ENCODE data around the gene PEMT. TPM values are rescaled to one million over a fixed set of nuclear protein-coding genes. Genes with fewer than 3 reads are reported as not detected.

Gene PEMT
- total and polyA plus RNA-seq, 9 of the 15 experiments (the other 6 are each of a cell fraction or from before 2014, with no cell fraction given), result 1.4 to 36.4 (median 13.6) TPM

GRCh38 chr17:17506893-17507464 lies 84.5 kb downstream of the PEMT start:
- in situ Hi-C loops (cut with MboI), result loop anchor here (10.0 kb wide), 1 partner anchor 128 kb away; no protein-coding TSS in a partner anchor
- POLR2A ChIA-PET, result interaction anchor here (0.6 to 0.7 kb wide), 2 partner anchors 16 to 84 kb away, joined by 3 read pairs; no protein-coding TSS in a partner anchor
- CTCF ChIA-PET (ENCODE audit: low intra/inter-chr PET ratio), result no interaction called here

GRCh38 chr17:17506181-17506741 lies 85.2 kb downstream of the PEMT start:
- in situ Hi-C loops (cut with MboI) (loop anchor here (10.0 kb wide), 1 partner anchor 129 kb away; no protein-coding TSS in a partner anchor), intact Hi-C loops (cut with micrococcal nuclease) (no loop called here)
- Histone ChIP-seq H3K4me1 (replicated peaks in 1 of 2; ENCODE audit: control insufficient read depth in 2 of 2, insufficient read depth in 2 of 2, low read length in 2 of 2) (peaks cover 14 to 51% of the 10 kb centered on the region in 2 experiments; a peak in 4 of 5 replicates), H4K20me1 (replicated peaks; ENCODE audit: control insufficient read depth, insufficient read depth, low read length) (no peaks in the 10 kb centered on the region), H3K9me3 (replicated peaks; ENCODE audit: control insufficient read depth, insufficient read depth, low read depth, low read length) (no peaks in the 10 kb centered on the region), H2AFZ (ENCODE audit: low read depth, low read length) (no peak overlapping the region), H3K27me3 (ENCODE audit: control insufficient read depth in 2 of 2, insufficient read depth in 2 of 2, low read length in 2 of 2) (peaks cover 3 to 18% of the 10 kb centered on the region in 2 experiments; a peak in 2 of 5 replicates), H3K4me3 (no peak overlapping the region), H3K79me2 (ENCODE audit: control insufficient read depth, insufficient read depth, low read length) (no peaks in the 10 kb centered on the region), H3K4me2 (ENCODE audit: insufficient read depth, low read length) (no peak overlapping the region), H3K9me1 (ENCODE audit: control insufficient read depth, insufficient read depth, low read length) (peaks cover 7% of the 10 kb centered on the region), H3K27ac (ENCODE audit: extremely low read depth, low read depth, low read length) (no peak overlapping the region), H3K9ac (ENCODE audit: insufficient read depth in 1 of 2, low read depth in 2 of 2, low read length in 2 of 2) (no peak overlapping the region), H3K36me3 (ENCODE audit: control insufficient read depth, insufficient read depth, low read length) (no peaks in the 10 kb centered on the region)
- DNase-seq (ENCODE audit: extremely low read depth in 1 of 4, low spot score in 3 of 4) (no peak), ATAC-seq (no peak), FAIRE-seq (no peak)
- BruUV-seq (replicated peaks), result no TSS peak
- ChIA-PET POLR2A (interaction anchor here (0.7 kb wide), 1 partner anchor 16 kb away, joined by 3 read pairs; no protein-coding TSS in a partner anchor), CTCF (ENCODE audit: low intra/inter-chr PET ratio) (no interaction called here)
- 74% methylated on average over 8 of the region's 22 CpGs for WGBS (ENCODE audit: insufficient coverage, low coverage, missing lambda C conversion rate)
- no peak for TF ChIP-seq ZKSCAN3 (CRISPR knock-in tag; IDR thresholded peaks at IDR 0.05)
- no peak for TF ChIP-seq PHF8 (IDR thresholded peaks at IDR 0.05; ENCODE audit: borderline replicate concordance, low read length)
- no peak for TF ChIP-seq SLC30A9 (CRISPR knock-in tag; IDR thresholded peaks at IDR 0.05)
- no peak for TF ChIP-seq SPI1 (IDR thresholded peaks at IDR 0.05; ENCODE audit: borderline replicate concordance, low read depth, low read length)
- no peak for TF ChIP-seq FOS (IDR thresholded peaks at IDR 0.05; ENCODE audit: extremely low read depth, insufficient read length)
- TF ChIP-seq HINFP (tag; conservative IDR thresholded peaks at IDR 0.05; ENCODE audit: low read depth), result no peak
- no peak for TF ChIP-seq ZBTB33 (CRISPR knock-in tag; IDR thresholded peaks at IDR 0.05)

More at GRCh38 chr17:17506893-17507464, 84.5 kb downstream of the PEMT start:
- Histone ChIP-seq H3K27me3 (ENCODE audit: control insufficient read depth in 2 of 2, insufficient read depth in 2 of 2, low read length in 2 of 2) (peaks cover 1 to 15% of the 10 kb centered on the region in 2 experiments; a peak in 2 of 5 replicates), H3K4me2 (ENCODE audit: insufficient read depth, low read length) (no peak overlapping the region), H3K9ac (ENCODE audit: insufficient read depth in 1 of 2, low read depth in 2 of 2, low read length in 2 of 2) (no peak overlapping the region), H4K20me1 (replicated peaks; ENCODE audit: control insufficient read depth, insufficient read depth, low read length) (no peaks in the 10 kb centered on the region), H3K9me1 (ENCODE audit: control insufficient read depth, insufficient read depth, low read length) (peaks cover 7% of the 10 kb centered on the region), H3K4me3 (no peak overlapping the region), H3K9me3 (replicated peaks; ENCODE audit: control insufficient read depth, insufficient read depth, low read depth, low read length) (no peaks in the 10 kb centered on the region), H3K27ac (ENCODE audit: extremely low read depth, low read depth, low read length) (no peak overlapping the region), H2AFZ (ENCODE audit: low read depth, low read length) (no peak overlapping the region), H3K4me1 (replicated peaks in 1 of 2; ENCODE audit: control insufficient read depth in 2 of 2, insufficient read depth in 2 of 2, low read length in 2 of 2) (peaks cover 14 to 56% of the 10 kb centered on the region in 2 experiments; a peak in 4 of 5 replicates), H3K79me2 (ENCODE audit: control insufficient read depth, insufficient read depth, low read length) (no peaks in the 10 kb centered on the region), H3K36me3 (ENCODE audit: control insufficient read depth, insufficient read depth, low read length) (no peaks in the 10 kb centered on the region)
- ATAC-seq (no peak), DNase-seq (ENCODE audit: extremely low read depth in 1 of 4, low spot score in 3 of 4) (no peak), FAIRE-seq (no peak)
- intact Hi-C loops (cut with micrococcal nuclease), result no loop called here
- WGBS (ENCODE audit: insufficient coverage, low coverage, missing lambda C conversion rate), result 77% methylated on average over 10 of the region's 17 CpGs
- BruUV-seq (replicated peaks), result no TSS peak
- no peak for TF ChIP-seq CEBPB (tag; IDR thresholded peaks at IDR 0.05)
- no peak for TF ChIP-seq ZNF561 (CRISPR knock-in tag; conservative IDR thresholded peaks at IDR 0.05)

Measured in K562 (cell line).